ENCODE measurements around the gene SLC38A9.
A peak's percentile ranks its signal among the peaks of the same experiment; 100 is the strongest.

The SLC38A9 gene

GRCh38 chr5:55694152-55694830, 17.8 kb downstream of the SLC38A9 start:
- DNase-seq (ENCODE audit: insufficient read length, low spot score): no peak
- peak; percentile 31 for FAIRE-seq
- TF ChIP-seq POLR2A (IDR thresholded peaks at IDR 0.05; ENCODE audit: low read depth, low read length) (no peak), PAX5 (IDR thresholded peaks at IDR 0.05; ENCODE audit: insufficient read depth, low read length, severe bottlenecking) (no peak), SPI1 (IDR thresholded peaks at IDR 0.05; ENCODE audit: low read depth, low read length) (peak; percentile 24; the same call in 1 of the 2 replicates), POU2F2 (IDR thresholded peaks at IDR 0.05; ENCODE audit: low read depth, low read length) (no peak), TAF1 (IDR thresholded peaks at IDR 0.05; ENCODE audit: low read depth, low read length) (no peak)

GRCh38 chr5:55692509-55692908, 19.6 kb downstream of the SLC38A9 start:
- DNase-seq (ENCODE audit: insufficient read length, low spot score) (no peak), FAIRE-seq (no peak)
- TF ChIP-seq POU2F2 (IDR thresholded peaks at IDR 0.05; ENCODE audit: low read depth, low read length) (no peak), POLR2AphosphoS5 (IDR thresholded peaks at IDR 0.05; ENCODE audit: low read depth, low read length) (no peak), SPI1 (IDR thresholded peaks at IDR 0.05; ENCODE audit: low read depth, low read length) (no peak), TAF1 (IDR thresholded peaks at IDR 0.05; ENCODE audit: low read depth, low read length) (no peak), PAX5 (IDR thresholded peaks at IDR 0.05; ENCODE audit: insufficient read depth, low read length, severe bottlenecking) (no peak), POLR2A (IDR thresholded peaks at IDR 0.05; ENCODE audit: low read depth, low read length) (no peak)

- TF ChIP-seq POU2F2 (IDR thresholded peaks at IDR 0.05; ENCODE audit: low read depth, low read length) (no peak), POLR2A (IDR thresholded peaks at IDR 0.05; ENCODE audit: low read depth, low read length) (no peak), TAF1 (IDR thresholded peaks at IDR 0.05; ENCODE audit: low read depth, low read length) (no peak), POLR2AphosphoS5 (IDR thresholded peaks at IDR 0.05; ENCODE audit: low read depth, low read length) (no peak), PAX5 (IDR thresholded peaks at IDR 0.05; ENCODE audit: insufficient read depth, low read length, severe bottlenecking) (no peak), SPI1 (IDR thresholded peaks at IDR 0.05; ENCODE audit: low read depth, low read length) (no peak)
- DNase-seq (ENCODE audit: insufficient read length, low spot score) (no peak), FAIRE-seq (no peak)
Observed at GRCh38 chr5:55692106-55692417, 20.1 kb downstream of the SLC38A9 start.

GRCh38 chr5:55691265-55692105, 20.6 kb downstream of the SLC38A9 start:
- DNase-seq (ENCODE audit: insufficient read length, low spot score) (no peak), FAIRE-seq (no peak)
- TF ChIP-seq POU2F2 (IDR thresholded peaks at IDR 0.05; ENCODE audit: low read depth, low read length) (no peak), TAF1 (IDR thresholded peaks at IDR 0.05; ENCODE audit: low read depth, low read length) (no peak), POLR2AphosphoS5 (IDR thresholded peaks at IDR 0.05; ENCODE audit: low read depth, low read length) (no peak), PAX5 (IDR thresholded peaks at IDR 0.05; ENCODE audit: insufficient read depth, low read length, severe bottlenecking) (no peak), POLR2A (IDR thresholded peaks at IDR 0.05; ENCODE audit: low read depth, low read length) (no peak), SPI1 (IDR thresholded peaks at IDR 0.05; ENCODE audit: low read depth, low read length) (no peak)

GRCh38 chr5:55682071-55682470, 30.1 kb downstream of the SLC38A9 start:
- FAIRE-seq (no peak), DNase-seq (ENCODE audit: insufficient read length, low spot score) (no peak)
- TF ChIP-seq PAX5 (IDR thresholded peaks at IDR 0.05; ENCODE audit: insufficient read depth, low read length, severe bottlenecking) (no peak), SPI1 (IDR thresholded peaks at IDR 0.05; ENCODE audit: low read depth, low read length) (no peak), TAF1 (IDR thresholded peaks at IDR 0.05; ENCODE audit: low read depth, low read length) (no peak), POLR2AphosphoS5 (IDR thresholded peaks at IDR 0.05; ENCODE audit: low read depth, low read length) (no peak), POLR2A (IDR thresholded peaks at IDR 0.05; ENCODE audit: low read depth, low read length) (no peak), POU2F2 (IDR thresholded peaks at IDR 0.05; ENCODE audit: low read depth, low read length) (no peak)

- no peak for TF ChIP-seq POLR2AphosphoS5 (IDR thresholded peaks at IDR 0.05; ENCODE audit: low read depth, low read length)
- FAIRE-seq (no peak), DNase-seq (ENCODE audit: insufficient read length, low spot score) (no peak)
Observed at GRCh38 chr5:55681301-55681700, 30.8 kb downstream of the SLC38A9 start.

- TF ChIP-seq PAX5 (IDR thresholded peaks at IDR 0.05; ENCODE audit: insufficient read depth, low read length, severe bottlenecking) (no peak), SPI1 (IDR thresholded peaks at IDR 0.05; ENCODE audit: low read depth, low read length) (no peak), POU2F2 (IDR thresholded peaks at IDR 0.05; ENCODE audit: low read depth, low read length) (no peak), POLR2AphosphoS5 (IDR thresholded peaks at IDR 0.05; ENCODE audit: low read depth, low read length) (no peak), POLR2A (IDR thresholded peaks at IDR 0.05; ENCODE audit: low read depth, low read length) (no peak), TAF1 (IDR thresholded peaks at IDR 0.05; ENCODE audit: low read depth, low read length) (no peak)
- FAIRE-seq: no peak
- no peak for DNase-seq (ENCODE audit: insufficient read length, low spot score)
Observed at GRCh38 chr5:55680353-55680752, 31.8 kb downstream of the SLC38A9 start.

GRCh38 chr5:55679556-55679955, 32.6 kb downstream of the SLC38A9 start:
- TF ChIP-seq SPI1 (IDR thresholded peaks at IDR 0.05; ENCODE audit: low read depth, low read length) (no peak), POLR2AphosphoS5 (IDR thresholded peaks at IDR 0.05; ENCODE audit: low read depth, low read length) (no peak), POU2F2 (IDR thresholded peaks at IDR 0.05; ENCODE audit: low read depth, low read length) (no peak), PAX5 (IDR thresholded peaks at IDR 0.05; ENCODE audit: insufficient read depth, low read length, severe bottlenecking) (no peak), TAF1 (IDR thresholded peaks at IDR 0.05; ENCODE audit: low read depth, low read length) (no peak), POLR2A (IDR thresholded peaks at IDR 0.05; ENCODE audit: low read depth, low read length) (no peak)
- DNase-seq (ENCODE audit: insufficient read length, low spot score) (no peak), FAIRE-seq (no peak)

- FAIRE-seq (no peak), DNase-seq (ENCODE audit: insufficient read length, low spot score) (no peak)
- TF ChIP-seq SPI1 (IDR thresholded peaks at IDR 0.05; ENCODE audit: low read depth, low read length) (no peak), PAX5 (IDR thresholded peaks at IDR 0.05; ENCODE audit: insufficient read depth, low read length, severe bottlenecking) (no peak), POLR2A (IDR thresholded peaks at IDR 0.05; ENCODE audit: low read depth, low read length) (no peak), TAF1 (IDR thresholded peaks at IDR 0.05; ENCODE audit: low read depth, low read length) (no peak), POU2F2 (IDR thresholded peaks at IDR 0.05; ENCODE audit: low read depth, low read length) (no peak), POLR2AphosphoS5 (IDR thresholded peaks at IDR 0.05; ENCODE audit: low read depth, low read length) (no peak)
Observed at GRCh38 chr5:55675119-55675518, 37.0 kb downstream of the SLC38A9 start.
